Lung (tissue), 12 donors: Measurements from ENCODE around the gene DNHD1. TPM values are rescaled to one million over a fixed set of nuclear protein-coding genes. Genes with fewer than 3 reads are reported as not detected.

ENCODE experiments used
- ATAC-seq: fragments of 200-7000 bp; cut with Tn5 transposase; one replicate; pipeline ENCODE4 v1.9.1; 2020; ENCODE audit warnings: moderate number of reproducible peaks; ENCODE audit not compliant: insufficient read depth, low FRiP score
- DNase-seq, 3 donors: peaks; one replicate each; pipeline ENCODE4 v3.0.0-alpha.2; 2013 to 2017
- H3K27ac ChIP-seq, 2 donors: one replicate each; pipeline ENCODE4 v1.5.1; 2013; ENCODE audit warnings: mild to moderate bottlenecking in 2 of 2, moderate library complexity in 2 of 2, control low read depth in 1 of 2, inconsistent platforms in 1 of 2, low read depth in 1 of 2, low read length in 1 of 2
- H3K27me3 ChIP-seq, 3 donors: one replicate each; pipeline ENCODE4 v1.5.1; 2013; ENCODE audit warnings: low read length in 2 of 3; ENCODE audit not compliant: control insufficient read depth in 3 of 3, insufficient read depth in 3 of 3
- H3K36me3 ChIP-seq, 4 donors: one replicate each; pipeline ENCODE4 v1.5.1; 2013; ENCODE audit warnings: low read length in 4 of 4, mild to moderate bottlenecking in 1 of 4, moderate library complexity in 1 of 4; ENCODE audit not compliant: control insufficient read depth in 4 of 4, insufficient read depth in 4 of 4
- H3K4me1 ChIP-seq, 5 donors: one replicate each; pipeline ENCODE4 v1.5.1; 2013; ENCODE audit warnings: low read length in 5 of 5, mild to moderate bottlenecking in 2 of 5, moderate library complexity in 1 of 5; ENCODE audit not compliant: control insufficient read depth in 5 of 5, insufficient read depth in 5 of 5
- H3K4me3 ChIP-seq: one replicate; pipeline ENCODE4 v1.5.1; 2013; ENCODE audit warnings: mild to moderate bottlenecking, control low read depth, moderate library complexity
- H3K9ac ChIP-seq, 2 donors: one replicate each; pipeline ENCODE4 v1.5.1; 2013; ENCODE audit warnings: low read length in 2 of 2, control low read depth in 1 of 2; ENCODE audit not compliant: insufficient read depth in 1 of 2
- H3K9me3 ChIP-seq, 4 donors: one replicate each; pipeline ENCODE4 v1.5.1; 2013; ENCODE audit warnings: low read length in 3 of 4, mild to moderate bottlenecking in 1 of 4, moderate library complexity in 1 of 4; ENCODE audit not compliant: control insufficient read depth in 4 of 4, insufficient read depth in 3 of 4
- WGBS, 2 donors: extraction: QIAGEN DNeasy Blood & Tissue Kit; methylation state at CpG; one replicate each; pipeline ENCODE4 v1.1.7; 2013; 5-methylcytosine and 5-hydroxymethylcytosine counted together
- polyA plus RNA-seq, 2 donors: library from polyadenylated mRNA; stranded (reverse); fragments of 200-250 nt; gene quantifications; one replicate each; pipeline ENCODE4 v1.2.1, GENCODE V29; 2013
- total RNA-seq, 2 donors: library from RNA; depleted of rRNA in 1 of 2; stranded (reverse); fragments of >200 nt in 1 of 2; gene quantifications; one replicate each; pipeline ENCODE4 v1.2.1, GENCODE V29; 2014 to 2021
- TF ChIP-seq, protein P1 (sequence below): IDR thresholded peaks from 2 replicates; pipeline ENCODE4 v1.5.1; 2012; ENCODE audit warnings: mild to moderate bottlenecking; ENCODE audit errors: control extremely low read depth, extremely low read depth
- donor health status: control.
- donor health status: control.
- donor health status: Bipolar disorder and iron deficiency.
- donor health status: healthy.
- donor health status: DM: yes; HTN: yes; CAD: no.

DNHD1 gene
- total and polyA plus RNA-seq, 4 donors, result 4.5 to 15.6 (median 12.0) TPM

DNA sequence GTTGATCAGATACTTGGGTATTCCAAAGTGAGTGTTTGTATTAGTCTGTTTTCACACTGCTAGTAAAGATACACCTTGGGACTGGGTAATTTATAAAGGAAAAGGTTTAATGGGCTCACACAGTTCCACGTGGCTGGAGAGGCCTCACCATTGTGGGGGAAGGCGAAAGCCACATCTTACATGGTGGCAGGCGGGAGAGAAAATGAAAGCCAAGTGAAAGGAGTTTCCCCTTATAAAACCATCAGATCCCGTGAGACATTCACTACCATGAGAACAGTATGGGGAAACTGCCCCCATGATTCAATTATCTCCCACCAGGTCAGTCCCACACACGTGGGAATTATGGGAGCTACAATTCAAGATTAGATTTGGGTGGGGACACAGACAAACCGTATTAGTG, 8.7 kb upstream of the DNHD1 start:
- no peak overlapping the region for H3K9ac ChIP-seq
- TF ChIP-seq, protein P1, sequence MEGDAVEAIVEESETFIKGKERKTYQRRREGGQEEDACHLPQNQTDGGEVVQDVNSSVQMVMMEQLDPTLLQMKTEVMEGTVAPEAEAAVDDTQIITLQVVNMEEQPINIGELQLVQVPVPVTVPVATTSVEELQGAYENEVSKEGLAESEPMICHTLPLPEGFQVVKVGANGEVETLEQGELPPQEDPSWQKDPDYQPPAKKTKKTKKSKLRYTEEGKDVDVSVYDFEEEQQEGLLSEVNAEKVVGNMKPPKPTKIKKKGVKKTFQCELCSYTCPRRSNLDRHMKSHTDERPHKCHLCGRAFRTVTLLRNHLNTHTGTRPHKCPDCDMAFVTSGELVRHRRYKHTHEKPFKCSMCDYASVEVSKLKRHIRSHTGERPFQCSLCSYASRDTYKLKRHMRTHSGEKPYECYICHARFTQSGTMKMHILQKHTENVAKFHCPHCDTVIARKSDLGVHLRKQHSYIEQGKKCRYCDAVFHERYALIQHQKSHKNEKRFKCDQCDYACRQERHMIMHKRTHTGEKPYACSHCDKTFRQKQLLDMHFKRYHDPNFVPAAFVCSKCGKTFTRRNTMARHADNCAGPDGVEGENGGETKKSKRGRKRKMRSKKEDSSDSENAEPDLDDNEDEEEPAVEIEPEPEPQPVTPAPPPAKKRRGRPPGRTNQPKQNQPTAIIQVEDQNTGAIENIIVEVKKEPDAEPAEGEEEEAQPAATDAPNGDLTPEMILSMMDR, result no peak
- no peaks in the 10 kb centered on the region for H3K4me1 ChIP-seq
- H3K36me3 ChIP-seq, result peaks cover 9 to 16% (median 14%) of the 10 kb centered on the region in 4 donors
- H3K27me3 ChIP-seq, result no peaks in the 10 kb centered on the region
- no peak overlapping the region for H3K4me3 ChIP-seq
- DNase-seq (no peak), ATAC-seq (no peak)
- H3K27ac ChIP-seq, result no peak overlapping the region
- no peaks in the 10 kb centered on the region for H3K9me3 ChIP-seq
- 91 to 93% methylated on average over 6 of the region's 6 CpGs for WGBS, 2 donors

DNA sequence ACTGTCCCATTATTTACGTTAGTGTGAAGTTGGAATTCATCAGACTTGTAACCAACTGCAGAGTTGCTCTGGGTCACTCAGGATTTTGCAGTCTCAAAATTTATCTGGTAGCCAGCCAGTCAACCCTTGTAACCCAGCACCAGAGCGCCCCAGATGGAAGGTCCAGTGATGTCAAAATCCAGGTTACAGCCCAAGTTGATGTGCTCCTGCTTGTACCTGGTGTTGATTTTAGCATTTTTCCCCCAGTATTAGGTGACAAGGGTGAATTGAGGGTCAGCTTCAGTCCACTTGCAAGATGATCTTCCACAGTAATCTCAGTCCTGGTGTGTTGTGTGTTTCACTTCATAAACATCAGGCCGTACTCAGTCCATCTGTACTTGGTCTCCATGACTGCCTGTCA, 8.3 kb upstream of the DNHD1 start:
- WGBS, 2 donors, result 96 to 100% methylated on average over 3 of the region's 3 CpGs
- Histone ChIP-seq H3K27ac (no peak overlapping the region), H3K27me3 (no peaks in the 10 kb centered on the region), H3K9me3 (no peaks in the 10 kb centered on the region), H3K4me3 (no peak overlapping the region), H3K4me1 (no peaks in the 10 kb centered on the region), H3K36me3 (peaks cover 8 to 14% (median 11%) of the 10 kb centered on the region in 4 donors), H3K9ac (no peak overlapping the region)
- no peak for DNase-seq
- ATAC-seq, result no peak
- TF ChIP-seq, protein P1, result no peak

DNA sequence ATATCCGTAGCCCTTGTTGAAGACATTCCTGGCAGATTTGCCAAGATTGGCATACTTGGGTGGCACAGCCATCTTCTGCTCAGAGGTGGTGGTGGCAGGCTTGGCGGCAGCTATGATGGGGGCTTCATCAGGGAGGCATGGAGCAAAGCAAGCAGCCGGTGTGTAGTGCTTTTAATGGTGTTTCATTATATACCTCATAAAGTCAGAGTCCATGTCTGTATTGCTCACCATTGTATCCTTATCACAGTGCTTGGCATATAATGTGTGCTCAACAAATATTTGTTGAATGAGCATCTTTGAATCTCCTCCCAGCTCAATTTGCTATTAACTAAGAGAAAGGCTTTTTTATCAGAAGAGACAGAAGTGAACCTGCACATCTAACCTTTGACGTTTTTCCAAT, 7.8 kb upstream of the DNHD1 start:
- H3K4me1 ChIP-seq, result no peaks in the 10 kb centered on the region
- H3K4me3 ChIP-seq, result no peak overlapping the region
- ATAC-seq (no peak), DNase-seq (no peak)
- no peaks in the 10 kb centered on the region for H3K27me3 ChIP-seq
- WGBS, 2 donors, result 85 to 89% methylated on average over 4 of the region's 4 CpGs
- TF ChIP-seq, protein P1, result no peak
- no peak overlapping the region for H3K9ac ChIP-seq
- peaks cover 8 to 14% (median 11%) of the 10 kb centered on the region in 4 donors for H3K36me3 ChIP-seq
- H3K9me3 ChIP-seq, result no peaks in the 10 kb centered on the region
- H3K27ac ChIP-seq, result no peak overlapping the region

DNA sequence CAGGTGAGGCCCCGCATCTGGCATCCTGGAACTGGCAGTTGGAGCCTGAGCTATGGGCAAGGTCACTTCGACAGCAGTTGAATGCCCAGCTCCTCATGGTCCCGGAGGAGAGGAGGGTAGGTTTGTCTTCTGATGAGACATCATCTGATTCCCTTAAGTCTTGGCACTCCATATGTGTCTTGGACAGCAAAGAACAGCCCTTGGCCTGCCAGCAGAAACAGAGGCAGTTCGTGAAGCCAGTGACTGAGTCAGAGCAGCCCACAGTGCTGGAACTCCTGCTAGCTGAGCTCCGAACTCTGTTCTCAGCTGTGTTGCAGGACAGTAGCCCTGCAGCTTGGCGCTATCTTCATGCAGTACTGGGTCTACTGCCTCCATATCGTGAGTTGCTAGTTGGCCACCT, 1.0 kb downstream of the DNHD1 start:
- H3K9me3 ChIP-seq, result no peaks in the 10 kb centered on the region
- H3K27ac ChIP-seq, result peak overlapping the region in 1 of 2 donors; percentile 8
- H3K4me1 ChIP-seq, result peaks cover 0 to 9% (median 0%) of the 10 kb centered on the region in 5 donors
- TF ChIP-seq, protein P1, result no peak
- no peaks in the 10 kb centered on the region for H3K27me3 ChIP-seq
- ATAC-seq (peak; percentile 60), DNase-seq (peak in 2 of 3 donors; percentile 14 to 40)
- 75 to 91% methylated on average over 7 of the region's 7 CpGs for WGBS, 2 donors
- H3K4me3 ChIP-seq, result no peak overlapping the region
- H3K9ac ChIP-seq, result no peak overlapping the region
- peaks cover 2 to 17% (median 4%) of the 10 kb centered on the region in 4 donors for H3K36me3 ChIP-seq
